Left cardiac atrium (tissue), 2 donors: ENCODE data around the gene COQ8A. TPM values are rescaled to one million over a fixed set of nuclear protein-coding genes. Genes with fewer than 3 reads are reported as not detected.

Source experiments
- total RNA-seq, 2 donors: library from RNA; stranded (reverse); fragmentation: NEBNext Ultra II Directional; extraction: Animal tissue kit (Norgen Biotek cat#: 25700); gene quantifications; one replicate each; pipeline ENCODE4 v1.2.1, GENCODE V29; 2021
- donor health status: DM: no; HTN: yes; CAD: no; lungs with severe emphysema.
- donor health status: DM: yes; HTN: yes; CAD: no.

The COQ8A gene
- total RNA-seq, 2 donors from 2014 or later: 107 to 179 TPM

Other genes starting within 250 kb of the COQ8A start
- 10 to 100 TPM; 13.8 to 18.3 TPM for gene ITPKB, start 201.0 kb upstream of the COQ8A start, total RNA-seq
- gene PSEN2, start 69.7 kb upstream of the COQ8A start, total RNA-seq: 10 to 100 TPM; 17.8 to 23.6 TPM